ENCODE measurements around the gene STYK1. TPM values are rescaled to one million over a fixed set of nuclear protein-coding genes. Genes with fewer than 3 reads are reported as not detected.

The STYK1 gene
- total and polyA plus RNA-seq, 4 donors: 0.03 to 1.3 (median 0.08) TPM; not detected in 1

- Histone ChIP-seq H3K27ac (ENCODE audit: low read depth in 1 of 2, low read length in 2 of 2) (no peak overlapping the region), H3K4me3 (ENCODE audit: low read depth in 1 of 3, low read length in 3 of 3) (no peak overlapping the region), H3K4me1 (ENCODE audit: control insufficient read depth in 4 of 4, insufficient read depth in 4 of 4, low read length in 3 of 4) (no peaks in the 10 kb centered on the region), H3K9me3 (ENCODE audit: control insufficient read depth in 4 of 4, low read length in 3 of 4) (peaks cover 0 to 11% (median 5%) of the 10 kb centered on the region in 4 donors), H3K9ac (ENCODE audit: low read depth in 1 of 2, low read length in 2 of 2) (no peak overlapping the region), H3K36me3 (ENCODE audit: control insufficient read depth in 4 of 4, insufficient read depth in 3 of 4, low read depth in 1 of 4, low read length in 3 of 4) (no peaks in the 10 kb centered on the region), H3K27me3 (ENCODE audit: control insufficient read depth in 4 of 4, insufficient read depth in 4 of 4, low read length in 3 of 4) (peaks cover 0 to 4% (median 0%) of the 10 kb centered on the region in 4 donors)
- TF ChIP-seq ATF3 (IDR thresholded peaks at IDR 0.05) (no peak), ZBTB33 (IDR thresholded peaks at IDR 0.05) (no peak), FOXA2 (IDR thresholded peaks at IDR 0.05) (no peak), RXRA (IDR thresholded peaks at IDR 0.05) (no peak), HNF4A (conservative IDR thresholded peaks at IDR 0.05) (no peak), YY1 (IDR thresholded peaks at IDR 0.05) (no peak), GABPA (IDR thresholded peaks at IDR 0.05 in 1 of 2, conservative IDR thresholded peaks at IDR 0.05 in 1 of 2) (no peak), SP1 (IDR thresholded peaks at IDR 0.05) (no peak), RAD21 (IDR thresholded peaks at IDR 0.05) (no peak), NR2F2 (IDR thresholded peaks at IDR 0.05) (no peak), CTCF (IDR thresholded peaks at IDR 0.05; ENCODE audit: low read depth, low read length, missing input control) (no peak), FOXA1 (IDR thresholded peaks at IDR 0.05) (no peak), HNF4G (IDR thresholded peaks at IDR 0.05) (no peak), TAF1 (conservative IDR thresholded peaks at IDR 0.05) (no peak), MAX (IDR thresholded peaks at IDR 0.05) (no peak), EGR1 (IDR thresholded peaks at IDR 0.05; ENCODE audit: low read depth in 2 of 2) (no peak), REST (IDR thresholded peaks at IDR 0.05) (no peak), JUND (IDR thresholded peaks at IDR 0.05) (no peak)
- WGBS: 68% methylated on average over 6 of the region's 6 CpGs
- DNase-seq (ENCODE audit: low spot score): no peak
Observed at GRCh38 chr12:10641735-10642500, 31.9 kb downstream of the STYK1 start.

Measured in liver (tissue), 9 donors.